Aorta (tissue), 5 donors: ENCODE measurements around the gene TP53BP2. TPM values are rescaled to one million over a fixed set of nuclear protein-coding genes. Genes with fewer than 3 reads are reported as not detected.
"Not testable (repeated sequence)": the region's sequence is repeated elsewhere in the genome, so short reads cannot be mapped to it uniquely, and the experiment has no call there.

Experiments
- ATAC-seq: fragments of 200-7000 bp; cut with Tn5 transposase; one replicate; pipeline ENCODE4 v1.9.1; 2022; ENCODE audit warnings: moderate library complexity; ENCODE audit not compliant: low FRiP score
- DNase-seq, 2 donors: peaks; one replicate each; pipeline ENCODE4 v3.0.0-alpha.2; 2020
- H3K27ac ChIP-seq, 2 donors: one replicate each; pipeline ENCODE4 v1.5.1; 2013; ENCODE audit warnings: low read length in 2 of 2, mild to moderate bottlenecking in 2 of 2, moderate library complexity in 2 of 2, control low read depth in 1 of 2, inconsistent platforms in 1 of 2, low read depth in 1 of 2
- H3K27me3 ChIP-seq, 2 donors: one replicate each; pipeline ENCODE4 v1.6.1; 2013; ENCODE audit warnings: control low read depth in 1 of 2, low read length in 1 of 2, mild to moderate bottlenecking in 1 of 2, moderate library complexity in 1 of 2; ENCODE audit not compliant: insufficient read depth in 2 of 2, control insufficient read depth in 1 of 2
- H3K36me3 ChIP-seq, 2 donors: one replicate each; pipeline ENCODE4 v1.6.1; 2013; ENCODE audit warnings: control low read depth in 1 of 2, low read length in 1 of 2, mild to moderate bottlenecking in 1 of 2; ENCODE audit not compliant: insufficient read depth in 2 of 2, control insufficient read depth in 1 of 2
- H3K4me1 ChIP-seq, 2 donors: one replicate each; pipeline ENCODE4 v1.6.1; 2013; ENCODE audit warnings: low read length in 2 of 2, control low read depth in 1 of 2, mild to moderate bottlenecking in 1 of 2, moderate library complexity in 1 of 2; ENCODE audit not compliant: insufficient read depth in 2 of 2, control insufficient read depth in 1 of 2
- H3K4me3 ChIP-seq, 2 donors: one replicate each; pipeline ENCODE4 v1.5.1; 2013; ENCODE audit warnings: low read length in 2 of 2, control low read depth in 1 of 2, mild to moderate bottlenecking in 1 of 2
- H3K9me3 ChIP-seq: one replicate; pipeline ENCODE4 v1.6.1; 2013; ENCODE audit warnings: mild to moderate bottlenecking, low read length; ENCODE audit not compliant: control insufficient read depth
- WGBS, 2 donors: extraction: QIAGEN DNeasy Blood & Tissue Kit; methylation state at CpG; one replicate each; pipeline ENCODE4 v1.1.7; 2013; 5-methylcytosine and 5-hydroxymethylcytosine counted together
- intact Hi-C, 2 donors: fragments of 100-400 bp; cut with DNase I; formaldehyde crosslinking; loops; one replicate each; pipeline versions ENCODE4 v1.14.2 to v1.15.0; 2022
- polyA plus RNA-seq, 2 donors: library from polyadenylated mRNA; stranded (reverse); fragments of 200-250 nt; gene quantifications; one replicate each; pipeline ENCODE4 v1.2.3, GENCODE V29; 2013
- total RNA-seq, 2 donors: library from RNA; stranded (reverse); fragmentation: NEBNext Ultra II Directional; extraction: Animal tissue kit (Norgen Biotek cat#: 25700); gene quantifications; one replicate each; pipeline ENCODE4 v1.2.1, GENCODE V29; 2021
- donor health status: healthy with polysubstance abuse.
- donor health status: Bipolar disorder and iron deficiency.
- donor health status: DM: no; HTN: no; CAD: no.
- donor health status: DM: no; HTN: no; CAD: no.
- donor health status: DM: yes; HTN: yes; CAD: no.

The TP53BP2 gene
- total and polyA plus RNA-seq, 4 donors = 10.3 to 83.9 (median 41.4) TPM

- no peak for DNase-seq
- Histone ChIP-seq H3K27me3 (no peaks in the 10 kb centered on the region), H3K4me1 (peaks cover 0 to 2% of the 10 kb centered on the region in 2 donors), H3K4me3 (no peak overlapping the region), H3K36me3 (no peaks in the 10 kb centered on the region), H3K27ac (no peak overlapping the region), H3K9me3 (peaks cover 2% of the 10 kb centered on the region)
- intact Hi-C loops = no loop called here
- no peak for ATAC-seq
- WGBS, 2 donors = 65 to 85% methylated on average over 3 of the region's 3 CpGs
Observed at GRCh38 chr1:223877804-223878203, 32.1 kb upstream of the TP53BP2 start.

- intact Hi-C loops = no loop called here
- H3K36me3 ChIP-seq = no peaks in the 10 kb centered on the region
- WGBS, 2 donors = 69 to 77% methylated on average over 6 of the region's 6 CpGs
- no peak for ATAC-seq
- no peak for DNase-seq
- peaks cover 0 to 2% of the 10 kb centered on the region in 2 donors for H3K4me1 ChIP-seq
- H3K27me3 ChIP-seq = no peaks in the 10 kb centered on the region
- H3K4me3 ChIP-seq = no peak overlapping the region
- H3K9me3 ChIP-seq = peaks cover 2% of the 10 kb centered on the region
- no peak overlapping the region for H3K27ac ChIP-seq
Observed at GRCh38 chr1:223876590-223876989, 30.8 kb upstream of the TP53BP2 start.

- intact Hi-C loops = no loop called here
- no peak for ATAC-seq
- Histone ChIP-seq H3K4me1 (no peaks in the 10 kb centered on the region), H3K4me3 (no peak overlapping the region), H3K9me3 (peaks cover 2% of the 10 kb centered on the region), H3K36me3 (no peaks in the 10 kb centered on the region), H3K27me3 (no peaks in the 10 kb centered on the region), H3K27ac (no peak overlapping the region)
- WGBS, 2 donors = 84% methylated on average over 5 of the region's 5 CpGs
- no peak for DNase-seq
Observed at GRCh38 chr1:223873044-223873443, 27.3 kb upstream of the TP53BP2 start.

- Histone ChIP-seq H3K27ac (no peak overlapping the region), H3K4me1 (no peaks in the 10 kb centered on the region), H3K36me3 (no peaks in the 10 kb centered on the region), H3K9me3 (peaks cover 2% of the 10 kb centered on the region), H3K4me3 (no peak overlapping the region), H3K27me3 (no peaks in the 10 kb centered on the region)
- intact Hi-C loops = no loop called here
- DNase-seq (no peak), ATAC-seq (no peak)
- WGBS, 2 donors = 47 to 49% methylated on average over 5 of the region's 5 CpGs
Observed at GRCh38 chr1:223872308-223872901, 26.7 kb upstream of the TP53BP2 start.

- H3K27me3 ChIP-seq = no peaks in the 10 kb centered on the region
- no peak overlapping the region for H3K27ac ChIP-seq
- WGBS, 2 donors = 82 to 83% methylated on average over 14 of the region's 14 CpGs
- no peak overlapping the region for H3K4me3 ChIP-seq
- no peak for ATAC-seq
- intact Hi-C loops = no loop called here
- DNase-seq = peak in 1 of 2 donors; percentile 69
- H3K36me3 ChIP-seq = no peaks in the 10 kb centered on the region
- H3K4me1 ChIP-seq = no peaks in the 10 kb centered on the region
- H3K9me3 ChIP-seq = peaks cover 2% of the 10 kb centered on the region
Observed at GRCh38 chr1:223870617-223871574, 25.1 kb upstream of the TP53BP2 start.

- WGBS, 2 donors = 96 to 97% methylated on average over 19 of the region's 19 CpGs
- intact Hi-C loops, H3K4me3 ChIP-seq, DNase-seq, ATAC-seq, H3K36me3 ChIP-seq, H3K4me1 ChIP-seq, H3K27me3 ChIP-seq, H3K27ac ChIP-seq, H3K9me3 ChIP-seq: not testable (repeated sequence)
Observed at GRCh38 chr1:223864599-223865368, 19.0 kb upstream of the TP53BP2 start.

GRCh38 chr1:223864084-223864483, 18.3 kb upstream of the TP53BP2 start:
- DNase-seq (no peak), ATAC-seq (no peak)
- intact Hi-C loops = no loop called here
- 94 to 95% methylated on average over 17 of the region's 17 CpGs for WGBS, 2 donors
- Histone ChIP-seq H3K9me3 (no peaks in the 10 kb centered on the region), H3K4me3 (no peak overlapping the region), H3K27ac (no peak overlapping the region), H3K36me3 (no peaks in the 10 kb centered on the region), H3K27me3 (no peaks in the 10 kb centered on the region), H3K4me1 (no peaks in the 10 kb centered on the region)

- no peak for DNase-seq
Observed at GRCh38 chr1:223861904-223862303, 16.2 kb upstream of the TP53BP2 start.

More at GRCh38 chr1:223861904-223862303, 16.2 kb upstream of the TP53BP2 start:
- no peak for ATAC-seq
- Histone ChIP-seq H3K4me1 (no peaks in the 10 kb centered on the region), H3K36me3 (no peaks in the 10 kb centered on the region), H3K27ac (no peak overlapping the region), H3K9me3 (no peaks in the 10 kb centered on the region), H3K4me3 (no peak overlapping the region), H3K27me3 (no peaks in the 10 kb centered on the region)
- WGBS, 2 donors = 92 to 97% methylated on average over 1 of the region's 1 CpG
- intact Hi-C loops = no loop called here
